CD4-positive, alpha-beta T cell treated with Interleukin-10 for 1 hour (primary cell): ENCODE data around the gene SLC4A7.
"Not testable (repeated sequence)": the region's sequence is repeated elsewhere in the genome, so short reads cannot be mapped to it uniquely, and the experiment has no call there.

Experiments
- DNase-seq: peaks from one replicate; pipeline ENCODE4 v3.0.0-alpha.2; 2020

SLC4A7 gene

DNA sequence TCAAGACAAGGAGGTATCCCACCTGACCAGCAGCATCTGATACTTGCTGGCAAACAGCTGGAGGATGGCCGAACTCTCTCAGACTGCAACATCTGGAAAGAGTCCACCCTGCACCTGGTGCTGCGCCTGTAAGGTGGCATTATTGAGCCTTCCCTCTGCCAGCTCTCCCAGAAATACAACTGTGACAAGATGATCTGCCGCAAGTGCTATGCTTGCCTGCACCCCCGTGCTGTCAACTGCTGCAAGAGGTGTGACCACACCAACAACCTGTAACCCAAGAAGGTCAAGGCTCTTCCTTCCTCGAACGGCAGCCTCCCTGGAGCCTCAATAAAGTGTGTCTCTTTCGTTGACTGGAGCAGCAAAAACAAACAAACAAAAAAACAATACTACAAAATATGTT, 2.2 kb upstream of the SLC4A7 start:
- no peak for DNase-seq

GRCh38 chr3:27485866-27486265, 1.7 kb upstream of the SLC4A7 start:
- no peak for DNase-seq

GRCh38 chr3:27483117-27484014, 818 bp downstream of the SLC4A7 start:
- DNase-seq = peak; percentile 39

DNA sequence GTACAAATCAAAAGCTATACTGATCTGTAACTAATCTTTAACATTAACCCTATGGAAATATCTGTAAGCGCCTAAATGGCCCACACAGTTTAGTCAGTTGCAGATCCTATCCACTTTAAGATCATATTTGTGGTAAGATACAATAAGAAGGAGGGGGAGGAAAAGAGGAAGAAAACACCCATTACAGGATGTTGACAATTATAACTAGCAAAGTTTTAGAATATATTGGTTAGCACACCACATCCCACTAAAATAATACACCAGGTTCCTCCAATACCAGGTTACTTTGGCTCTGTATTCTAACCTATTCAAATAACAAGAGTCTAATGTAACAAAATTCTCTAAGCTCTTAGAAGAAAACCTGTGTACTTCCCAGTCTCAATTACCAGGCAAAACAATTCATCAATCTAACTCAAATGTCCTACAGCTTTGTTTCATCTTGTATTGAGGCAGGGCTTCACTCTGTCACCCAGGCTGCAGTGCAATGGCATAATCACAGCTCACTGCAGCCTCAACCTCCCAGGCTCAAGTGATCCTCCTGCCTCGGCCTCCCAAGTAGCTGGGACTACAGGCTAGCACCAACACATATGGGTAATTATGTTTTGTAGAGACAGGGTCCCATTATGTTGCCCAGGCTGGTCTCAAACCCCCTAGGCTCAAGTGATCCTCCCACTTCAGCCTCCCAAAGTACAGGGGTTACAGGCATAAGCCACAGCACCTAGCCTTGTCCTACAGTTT, 4.2 kb downstream of the SLC4A7 start:
- peak; percentile 36 for DNase-seq

GRCh38 chr3:27471923-27472550, 12.1 kb downstream of the SLC4A7 start:
- DNase-seq = no peak

GRCh38 chr3:27468283-27468886, 15.8 kb downstream of the SLC4A7 start:
- no peak for DNase-seq

DNA sequence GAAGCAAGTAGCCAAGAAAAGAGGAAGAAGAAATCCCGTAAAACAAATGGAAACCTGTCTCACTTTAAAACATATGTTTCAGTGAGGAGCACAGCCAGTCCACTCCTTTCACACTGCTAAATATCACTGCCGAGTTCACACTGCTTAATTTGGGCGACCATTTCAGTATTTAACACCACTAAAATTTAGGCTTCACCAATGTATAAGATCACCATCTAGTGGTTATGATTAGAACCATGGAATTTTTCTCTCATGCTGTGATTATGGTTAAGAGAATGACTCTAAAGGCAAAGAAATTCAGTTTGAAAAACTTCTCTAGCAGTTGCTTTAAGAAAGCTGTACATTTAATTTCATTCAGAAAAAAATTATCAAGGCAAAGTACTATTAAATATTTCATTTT, 16.6 kb downstream of the SLC4A7 start:
- peak; percentile 64 for DNase-seq

- DNase-seq = no peak
Observed at GRCh38 chr3:27464646-27465045, 19.5 kb downstream of the SLC4A7 start.

DNA sequence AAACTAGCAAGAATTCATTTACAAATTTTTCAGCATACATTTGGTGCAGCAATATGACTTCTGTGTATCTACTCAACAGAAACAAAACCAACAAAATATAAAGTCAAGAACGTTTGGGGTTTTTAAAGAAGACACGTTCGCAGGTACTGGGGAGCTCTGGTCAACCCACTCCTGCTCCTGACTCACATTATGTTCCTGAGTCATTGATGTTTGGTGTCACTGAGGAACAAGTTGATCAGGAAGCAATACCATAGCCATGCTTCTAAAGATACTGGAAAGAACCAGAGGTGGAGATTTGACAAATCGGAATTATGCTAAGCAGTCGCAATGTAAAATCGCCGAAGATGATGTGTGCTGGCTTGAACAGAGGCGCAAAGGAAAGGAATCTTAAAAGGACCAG, 22.0 kb downstream of the SLC4A7 start:
- DNase-seq = no peak

GRCh38 chr3:27458929-27459328, 25.3 kb downstream of the SLC4A7 start:
- DNase-seq = no peak

GRCh38 chr3:27456554-27456953, 27.6 kb downstream of the SLC4A7 start:
- DNase-seq = no peak

DNA sequence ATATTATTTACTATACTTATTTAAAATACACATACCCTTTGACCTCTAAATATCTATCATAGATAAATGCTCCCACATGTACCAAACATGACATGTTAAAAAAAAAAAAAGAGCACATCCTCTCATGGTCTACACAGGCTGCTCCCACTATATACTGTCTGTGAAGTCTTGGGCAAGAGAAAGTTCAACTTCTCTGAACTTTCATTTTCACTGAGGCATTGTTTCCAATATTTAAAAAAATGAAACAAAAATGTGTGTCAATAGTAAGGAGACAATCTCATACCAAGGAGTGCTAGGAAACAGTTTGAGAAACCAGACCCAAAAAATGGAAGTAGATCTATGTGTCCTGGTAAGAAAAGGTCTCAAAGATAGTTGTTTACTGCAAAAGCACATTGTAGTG, 29.3 kb downstream of the SLC4A7 start:
- DNase-seq = peak; percentile 11

- no peak for DNase-seq
Observed at GRCh38 chr3:27454461-27454860, 29.7 kb downstream of the SLC4A7 start.

- no peak for DNase-seq
Observed at GRCh38 chr3:27452368-27453090, 31.7 kb downstream of the SLC4A7 start.

GRCh38 chr3:27451842-27452241, 32.3 kb downstream of the SLC4A7 start:
- no peak for DNase-seq

DNA sequence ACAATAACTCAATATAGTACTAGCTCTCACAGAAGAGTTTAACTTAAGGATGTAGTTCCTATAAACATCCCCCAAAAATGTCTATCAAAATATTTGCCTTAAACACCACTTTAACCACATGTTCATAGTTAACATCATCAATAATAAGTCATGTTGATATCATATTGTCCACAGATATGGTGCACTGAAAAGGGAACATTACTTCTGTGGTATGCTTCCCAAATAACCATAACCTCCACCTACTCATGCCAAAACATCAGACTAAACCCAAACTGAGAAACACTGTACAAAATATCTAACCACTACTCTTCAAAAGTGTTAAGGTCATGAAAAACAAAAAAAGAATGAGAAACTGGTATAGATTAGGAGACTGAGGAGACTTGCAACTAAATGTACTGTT, 32.9 kb downstream of the SLC4A7 start:
- DNase-seq = no peak

GRCh38 chr3:27449530-27450150, 34.5 kb downstream of the SLC4A7 start:
- DNase-seq = no peak

DNA sequence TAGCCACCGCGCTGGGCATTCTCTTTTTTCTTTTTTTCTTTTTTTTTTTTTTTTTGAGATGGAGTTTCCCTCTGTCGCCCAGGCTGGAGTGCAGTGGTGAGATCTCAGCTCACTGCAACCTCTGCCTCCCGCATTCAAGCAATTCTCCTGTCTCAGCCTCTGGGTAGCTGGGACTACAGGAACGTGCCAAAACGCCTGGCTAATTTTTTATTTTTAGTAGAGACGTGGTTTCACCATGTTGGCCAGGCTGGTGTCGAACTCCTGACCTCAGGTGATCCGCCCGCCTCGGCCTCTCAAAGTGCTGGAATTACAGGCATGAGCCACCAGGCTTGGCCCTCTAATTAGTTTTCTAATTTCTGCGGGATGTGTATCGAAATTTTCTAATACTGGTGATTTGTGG, 41.2 kb downstream of the SLC4A7 start:
- not testable (repeated sequence) for DNase-seq

DNA sequence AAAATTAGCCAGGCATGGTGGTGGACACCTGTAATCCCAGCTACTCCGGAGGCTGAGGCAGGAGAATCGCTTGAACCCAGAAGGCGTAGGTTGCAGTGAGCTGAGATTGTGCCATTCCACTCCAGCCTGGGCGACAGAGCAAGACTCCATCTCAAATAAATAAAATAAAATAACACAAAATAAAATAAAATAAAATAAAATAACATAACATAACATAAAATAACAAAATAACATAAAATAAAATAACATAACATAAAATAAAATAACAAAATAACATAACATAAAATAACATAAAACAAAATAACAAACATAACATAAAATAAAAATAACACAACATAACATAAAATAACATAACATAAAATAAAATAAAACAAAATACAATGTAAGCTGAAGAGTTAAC, 45.8 kb downstream of the SLC4A7 start:
- not testable (repeated sequence) for DNase-seq

DNA sequence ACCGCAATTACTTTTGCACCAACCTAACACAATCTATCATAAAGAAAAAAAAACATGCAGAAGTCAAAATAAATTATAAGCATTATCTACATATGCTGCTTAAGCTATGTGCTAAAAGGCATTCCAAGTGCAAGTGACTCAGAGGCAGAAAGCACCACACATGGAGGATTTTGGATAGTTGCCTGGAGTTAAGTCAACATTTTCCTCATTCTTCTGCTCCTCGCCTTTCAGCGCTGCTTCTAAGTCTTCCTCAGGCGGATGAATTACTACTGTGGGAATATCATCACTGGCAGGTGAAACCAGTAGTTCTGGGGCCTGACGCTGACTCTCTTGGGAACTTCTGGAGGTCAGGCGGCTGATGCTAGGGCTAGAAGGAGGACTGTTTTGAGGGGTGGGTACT, 53.1 kb downstream of the SLC4A7 start:
- no peak for DNase-seq

GRCh38 chr3:27429909-27430308, 54.3 kb downstream of the SLC4A7 start:
- no peak for DNase-seq

DNA sequence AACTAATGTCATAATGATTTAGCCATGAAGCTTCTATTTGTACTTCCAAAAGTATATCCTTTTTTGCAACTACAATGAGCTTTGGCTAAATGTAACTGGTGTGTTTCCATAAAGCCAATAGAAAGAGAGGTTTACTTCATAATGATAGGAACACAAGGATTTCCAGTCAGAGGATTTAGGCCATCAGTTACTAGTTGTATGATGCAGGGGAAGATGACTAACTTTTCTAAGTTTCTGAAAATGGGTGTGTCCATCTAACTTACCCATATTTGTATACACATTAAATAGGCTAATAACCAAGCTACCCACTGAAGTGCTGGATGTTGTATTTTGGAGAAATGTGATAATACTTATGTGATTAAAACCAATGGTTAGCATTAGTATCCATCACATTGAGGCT, 55.7 kb downstream of the SLC4A7 start:
- DNase-seq = no peak
